H9 (cell line): ENCODE measurements around the gene MS4A14. TPM values are rescaled to one million over a fixed set of nuclear protein-coding genes. Genes with fewer than 3 reads are reported as not detected.

Source experiments
- DNase-seq: peaks from one replicate; pipeline ENCODE4 v3.0.0-alpha.2; 2017
- H2AFZ ChIP-seq: one replicate; pipeline ENCODE4 v1.6.1; 2013; ENCODE audit warnings: mild to moderate bottlenecking, low read length, control low read depth, moderate library complexity
- H2AK5ac ChIP-seq: 2 replicates; pipeline ENCODE4 v1.6.1; 2013; ENCODE audit warnings: low read length, control low read depth, mixed read lengths; ENCODE audit not compliant: insufficient read length
- H2BK120ac ChIP-seq: one replicate; pipeline ENCODE4 v1.6.1; 2013; ENCODE audit warnings: low read depth, mild to moderate bottlenecking, low read length, control low read depth, inconsistent platforms; ENCODE audit not compliant: poor library complexity, severe bottlenecking
- H2BK12ac ChIP-seq: 2 replicates; pipeline ENCODE4 v1.6.1; 2013; ENCODE audit warnings: low read length, control low read depth, mixed read lengths, low read depth; ENCODE audit not compliant: insufficient read length
- H2BK15ac ChIP-seq: 2 replicates; pipeline ENCODE4 v1.6.1; 2013; ENCODE audit warnings: low read depth, low read length, control low read depth
- H2BK20ac ChIP-seq: one replicate; pipeline ENCODE4 v1.6.1; 2013; ENCODE audit warnings: low read depth, mild to moderate bottlenecking, low read length, control low read depth, inconsistent platforms; ENCODE audit not compliant: poor library complexity, severe bottlenecking
- H2BK5ac ChIP-seq: 2 replicates; pipeline ENCODE4 v1.6.1; 2013; ENCODE audit warnings: low read length, control low read depth, mixed read lengths; ENCODE audit not compliant: insufficient read length
- H3K14ac ChIP-seq: 2 replicates; pipeline ENCODE4 v1.6.1; 2013; ENCODE audit warnings: low read length, control low read depth; ENCODE audit not compliant: insufficient read depth
- H3K18ac ChIP-seq: 2 replicates; pipeline ENCODE4 v1.6.1; 2013; ENCODE audit warnings: low read depth, mild to moderate bottlenecking, mixed read lengths, low read length, control low read depth; ENCODE audit not compliant: insufficient read length
- H3K23ac ChIP-seq: 2 replicates; pipeline ENCODE4 v1.6.1; 2013; ENCODE audit warnings: low read length, control low read depth, mixed read lengths, low read depth; ENCODE audit not compliant: insufficient read length
- H3K23me2 ChIP-seq: 2 replicates; pipeline ENCODE4 v1.6.1; 2013; ENCODE audit warnings: low read depth, mild to moderate bottlenecking, mixed read lengths, low read length, control low read depth; ENCODE audit not compliant: insufficient read length, poor library complexity, severe bottlenecking
- H3K27ac ChIP-seq: 2 replicates; pipeline ENCODE4 v1.5.1; 2013; ENCODE audit warnings: low read length, control low read depth, mixed read lengths, low read depth; ENCODE audit not compliant: insufficient read length
- H3K27me3 ChIP-seq: 2 replicates; pipeline ENCODE4 v1.6.1; 2013; ENCODE audit warnings: low read length, control low read depth, inconsistent platforms; ENCODE audit not compliant: insufficient read depth
- H3K4ac ChIP-seq: 2 replicates; pipeline ENCODE4 v1.6.1; 2013; ENCODE audit warnings: low read depth, mild to moderate bottlenecking, control low read depth, inconsistent platforms, low read length, moderate library complexity
- H3K4me1 ChIP-seq: 2 replicates; pipeline ENCODE4 v1.6.1; 2013; ENCODE audit warnings: low read length, control low read depth, inconsistent platforms; ENCODE audit not compliant: insufficient read depth
- H3K4me2 ChIP-seq: 2 replicates; pipeline ENCODE4 v1.6.1; 2013; ENCODE audit warnings: low read length, control low read depth, mixed read lengths; ENCODE audit not compliant: insufficient read length, insufficient read depth
- H3K56ac ChIP-seq: 2 replicates; pipeline ENCODE4 v1.6.1; 2013; ENCODE audit warnings: low read depth, mild to moderate bottlenecking, mixed read lengths, low read length, control low read depth; ENCODE audit not compliant: insufficient read length
- H3K79me1 ChIP-seq: 2 replicates; pipeline ENCODE4 v1.6.1; 2013; ENCODE audit warnings: low read depth, mild to moderate bottlenecking, moderate library complexity, low read length, control low read depth, inconsistent platforms; ENCODE audit not compliant: insufficient read depth, poor library complexity, severe bottlenecking
- H3K79me2 ChIP-seq: 2 replicates; pipeline ENCODE4 v1.6.1; 2013; ENCODE audit warnings: low read length, control low read depth, inconsistent platforms; ENCODE audit not compliant: insufficient read depth
- H3K9ac ChIP-seq: 2 replicates; pipeline ENCODE4 v1.6.1; 2013; ENCODE audit warnings: low read length, control low read depth, mixed read lengths; ENCODE audit not compliant: insufficient read length; ENCODE audit errors: extremely low read depth
- H3K9me3 ChIP-seq: one replicate; pipeline ENCODE4 v1.6.1; 2013; ENCODE audit warnings: low read depth, low read length, inconsistent platforms; ENCODE audit not compliant: control insufficient read depth
- H3T11ph ChIP-seq: one replicate; pipeline ENCODE4 v1.6.1; 2013; ENCODE audit warnings: mild to moderate bottlenecking, low read length, control low read depth, inconsistent platforms
- H4K20me1 ChIP-seq: one replicate; pipeline ENCODE4 v1.6.1; 2013; ENCODE audit not compliant: control insufficient read depth, insufficient read length, insufficient read depth
- H4K5ac ChIP-seq: 2 replicates; pipeline ENCODE4 v1.6.1; 2013; ENCODE audit warnings: low read depth, mild to moderate bottlenecking, mixed read lengths, low read length, control low read depth; ENCODE audit not compliant: insufficient read length
- H4K8ac ChIP-seq: replicated peaks from 2 replicates; pipeline ENCODE4 v1.6.1; 2013; ENCODE audit warnings: low read length, control low read depth, mixed read lengths, low read depth; ENCODE audit not compliant: insufficient read length
- H4K91ac ChIP-seq: 2 replicates; pipeline ENCODE4 v1.6.1; 2013; ENCODE audit warnings: low read depth, mild to moderate bottlenecking, moderate library complexity, mixed read lengths, low read length, control low read depth; ENCODE audit not compliant: insufficient read length
- H3K27ac Mint-ChIP-seq, 3 experiments: 2 replicates in 2 of 3; 3 replicates in 1 of 3; pipeline ENCODE4 v1.8.0; 2020 to 2021; ENCODE audit warnings: mixed read lengths in 3 of 3, mild to moderate bottlenecking in 1 of 3, moderate library complexity in 1 of 3
- H3K27me3 Mint-ChIP-seq: 2 replicates; pipeline ENCODE4 v1.8.0; 2021; ENCODE audit warnings: low read depth, mild to moderate bottlenecking, moderate library complexity, mixed read lengths
- H3K36me3 Mint-ChIP-seq, 3 experiments: 2 replicates in 2 of 3; 3 replicates in 1 of 3; pipeline ENCODE4 v1.8.0; 2020 to 2021; ENCODE audit warnings: low read depth in 3 of 3, mixed read lengths in 3 of 3; ENCODE audit not compliant: insufficient read depth in 1 of 3
- H3K4me1 Mint-ChIP-seq, 2 experiments: 2 replicates each; pipeline ENCODE4 v1.8.0; 2020; ENCODE audit warnings: mixed read lengths in 2 of 2
- H3K4me3 Mint-ChIP-seq, 2 experiments: 2 replicates in 1 of 2; 3 replicates in 1 of 2; pipeline ENCODE4 v1.8.0; 2020 to 2021; ENCODE audit warnings: mild to moderate bottlenecking in 2 of 2, mixed read lengths in 2 of 2, moderate library complexity in 1 of 2
- H3K9me3 Mint-ChIP-seq, 2 experiments: 2 replicates in 1 of 2; 3 replicates in 1 of 2; pipeline ENCODE4 v1.8.0; 2020; ENCODE audit warnings: mild to moderate bottlenecking in 2 of 2, mixed read lengths in 2 of 2, moderate library complexity in 1 of 2
- WGBS: extraction: QIAGEN DNeasy Blood & Tissue Kit; methylation state at CpG from one replicate; pipeline ENCODE4 v1.1.7; 2013; ENCODE audit warnings: missing lambda C conversion rate, low lambda C conversion rate, mixed read lengths; ENCODE audit not compliant: insufficient read length; ENCODE audit errors: extremely low coverage; 5-methylcytosine and 5-hydroxymethylcytosine counted together
- total RNA-seq: library from RNA; stranded (reverse); gene quantifications from 2 replicates; pipeline ENCODE4 v1.2.1, GENCODE V29; 2021
- TF ChIP-seq, protein P1 (sequence below): fragments of 200-600 bp; sonication (generic); conservative IDR thresholded peaks from 3 replicates; pipeline ENCODE4 v1.8.0; 2021; ENCODE audit warnings: antibody characterized with exemption, mild to moderate bottlenecking

The MS4A14 gene
- total RNA-seq, 1 experiment from 2014 or later, result not detected

- no peaks in the 10 kb centered on the region for H3K4me1 ChIP-seq
These were observed 61.3 kb downstream of the MS4A14 start for GRCh38 chr11:60457576-60457975.

More at GRCh38 chr11:60457576-60457975, 61.3 kb downstream of the MS4A14 start:
- no peak for DNase-seq
- no peak overlapping the region for H3K14ac ChIP-seq
- no peak overlapping the region for H2AFZ ChIP-seq
- H4K20me1 ChIP-seq, result no peaks in the 10 kb centered on the region
- H2BK20ac ChIP-seq, result no peak overlapping the region
- H3K4ac ChIP-seq, result no peak overlapping the region
- H3K9me3 ChIP-seq, result no peaks in the 10 kb centered on the region
- Mint-ChIP-seq H3K4me1 (0 out of 4 replicates have a peak, but pooled peaks cover 0 to 2% of the 10 kb centered on the region in 2 experiments), H3K27me3 (no peaks in the 10 kb centered on the region; the same call in none of the 2 replicates), H3K9me3 (no peaks in the 10 kb centered on the region), H3K36me3 (no peaks in the 10 kb centered on the region), H3K27ac (no peak overlapping the region), H3K4me3 (no peak overlapping the region)
- no peak overlapping the region for H3K23ac ChIP-seq
- H3K9ac ChIP-seq, result no peak overlapping the region
- H3T11ph ChIP-seq, result no peak overlapping the region
- no peak overlapping the region for H4K5ac ChIP-seq
- no peak overlapping the region for H2BK120ac ChIP-seq
- no peak overlapping the region for H3K4me2 ChIP-seq
- no peak overlapping the region for H2BK15ac ChIP-seq
- no peak overlapping the region for H3K27ac ChIP-seq
- H3K27me3 ChIP-seq, result no peaks in the 10 kb centered on the region
- no peak overlapping the region for H3K56ac ChIP-seq
- no peaks in the 10 kb centered on the region for H3K79me1 ChIP-seq
- no peak overlapping the region for H2BK5ac ChIP-seq
- no CpG with 5 or more reads among the region's 3 CpGs for WGBS
- no peak overlapping the region for H4K8ac ChIP-seq
- H3K18ac ChIP-seq, result no peak overlapping the region
- no peak overlapping the region for H2AK5ac ChIP-seq
- H4K91ac ChIP-seq, result no peak overlapping the region
- H2BK12ac ChIP-seq, result no peak overlapping the region
- no peaks in the 10 kb centered on the region for H3K79me2 ChIP-seq
- no peaks in the 10 kb centered on the region for H3K23me2 ChIP-seq
- TF ChIP-seq, protein P1, sequence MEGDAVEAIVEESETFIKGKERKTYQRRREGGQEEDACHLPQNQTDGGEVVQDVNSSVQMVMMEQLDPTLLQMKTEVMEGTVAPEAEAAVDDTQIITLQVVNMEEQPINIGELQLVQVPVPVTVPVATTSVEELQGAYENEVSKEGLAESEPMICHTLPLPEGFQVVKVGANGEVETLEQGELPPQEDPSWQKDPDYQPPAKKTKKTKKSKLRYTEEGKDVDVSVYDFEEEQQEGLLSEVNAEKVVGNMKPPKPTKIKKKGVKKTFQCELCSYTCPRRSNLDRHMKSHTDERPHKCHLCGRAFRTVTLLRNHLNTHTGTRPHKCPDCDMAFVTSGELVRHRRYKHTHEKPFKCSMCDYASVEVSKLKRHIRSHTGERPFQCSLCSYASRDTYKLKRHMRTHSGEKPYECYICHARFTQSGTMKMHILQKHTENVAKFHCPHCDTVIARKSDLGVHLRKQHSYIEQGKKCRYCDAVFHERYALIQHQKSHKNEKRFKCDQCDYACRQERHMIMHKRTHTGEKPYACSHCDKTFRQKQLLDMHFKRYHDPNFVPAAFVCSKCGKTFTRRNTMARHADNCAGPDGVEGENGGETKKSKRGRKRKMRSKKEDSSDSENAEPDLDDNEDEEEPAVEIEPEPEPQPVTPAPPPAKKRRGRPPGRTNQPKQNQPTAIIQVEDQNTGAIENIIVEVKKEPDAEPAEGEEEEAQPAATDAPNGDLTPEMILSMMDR, result no peak
